Gastrocnemius medialis (tissue), 4 donors: ENCODE measurements around the gene ACOXL. TPM values are rescaled to one million over a fixed set of nuclear protein-coding genes. Genes with fewer than 3 reads are reported as not detected.

ENCODE experiments used
- ATAC-seq, 2 donors: fragments of 150-250 bp; one replicate each; pipeline ENCODE4 v1.9.1; 2016
- DNase-seq, 2 donors: peaks; one replicate each; pipeline ENCODE4 v3.0.0-alpha.2; 2019
- H3K27ac ChIP-seq, 4 donors: fragments of 200-600 bp; sonication (generic); 1 replicate in 1 of 4; 2 replicates in 3 of 4; pipeline ENCODE4 v1.5.1; 2016 to 2018; ENCODE audit warnings: mild to moderate bottlenecking in 2 of 4, moderate library complexity in 1 of 4
- H3K27me3 ChIP-seq, 3 donors: fragments of 200-600 bp; sonication (generic) in 2 of 3; 1 replicate in 1 of 3; 2 replicates in 2 of 3; pipeline versions ENCODE4 v1.5.1 to v1.6.0; 2016 to 2019; ENCODE audit warnings: mild to moderate bottlenecking in 1 of 3, moderate library complexity in 1 of 3
- H3K36me3 ChIP-seq, 2 donors: fragments of 200-600 bp; sonication (generic) in 1 of 2; one replicate each; pipeline ENCODE4 v1.5.1; 2017 to 2018
- H3K4me1 ChIP-seq, 2 donors: fragments of 200-600 bp; sonication (generic) in 1 of 2; one replicate each; pipeline ENCODE4 v1.5.1; 2016 to 2017; ENCODE audit warnings: mild to moderate bottlenecking in 2 of 2
- H3K4me3 ChIP-seq, 4 donors: fragments of 200-600 bp; sonication (generic) in 3 of 4; 1 replicate in 1 of 4; 2 replicates in 3 of 4; pipeline ENCODE4 v1.5.1; 2016 to 2019; ENCODE audit warnings: mild to moderate bottlenecking in 2 of 4
- H3K9me3 ChIP-seq, 3 donors: fragments of 200-600 bp; sonication (generic) in 2 of 3; 1 replicate in 1 of 3; 2 replicates in 2 of 3; pipeline ENCODE4 v1.5.1; 2016 to 2019
- POLR2A ChIP-seq, 2 donors: fragments of 450-650 bp; IDR thresholded peaks; one replicate each; pipeline ENCODE4 v1.6.1; 2017; ENCODE audit warnings: antibody characterized with exemption in 2 of 2, mild to moderate bottlenecking in 2 of 2, moderate library complexity in 2 of 2
- in situ Hi-C, 4 donors: fragments of 200-750 bp; cut with MboI; loops; one replicate each; pipeline versions ENCODE4 v1.15.0 to v1.8.0; 2017; ENCODE audit warnings: low sequenced_read_pairs in 4 of 4
- intact Hi-C: fragments of 100-400 bp; cut with DNase I; formaldehyde crosslinking; loops from one replicate; pipeline ENCODE4 v1.15.1; 2023; ENCODE audit warnings: low total_unique reads
- total RNA-seq, 4 donors: library from RNA; depleted of rRNA; stranded (reverse); fragments of >200 nt; gene quantifications; one replicate each; pipeline versions ENCODE4 v1.1.0 to v1.2.3, GENCODE V29; 2016
- TF ChIP-seq, protein P1 (sequence below), 5 experiments: fragments of 450-650 bp in 3 of 5; fragments of 200-600 bp in 2 of 5; sonication (generic) in 2 of 5; IDR thresholded peaks in 4 of 5; conservative IDR thresholded peaks in 1 of 5; 1 replicate in 4 of 5; 2 replicates in 1 of 5; pipeline ENCODE4 v1.5.1; 2016 to 2019; ENCODE audit warnings: antibody characterized with exemption in 5 of 5, mild to moderate bottlenecking in 3 of 5, moderate library complexity in 3 of 5

Gene ACOXL
- total RNA-seq, 4 donors from 2014 or later = not detected

DNA sequence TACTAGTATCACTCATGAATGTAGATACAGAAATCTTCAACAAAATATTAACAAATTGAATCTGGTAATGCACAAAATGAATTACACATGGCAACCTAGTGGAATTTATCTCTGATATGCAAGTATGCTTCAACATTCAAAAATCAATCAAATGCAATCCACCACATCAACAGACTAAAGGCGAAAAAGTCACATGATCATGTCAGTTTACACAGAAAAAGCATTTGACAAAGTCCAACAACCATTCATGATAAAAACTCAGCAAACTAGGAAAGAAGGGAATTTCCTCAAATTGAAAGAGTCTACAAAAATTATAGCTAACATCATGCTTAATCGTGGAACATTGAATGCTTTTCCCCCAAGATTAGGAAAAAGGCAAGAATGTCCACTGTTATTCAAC is 237.8 kb downstream of the ACOXL start:
- intact Hi-C loops (no loop called here), in situ Hi-C loops (no loop called here)

DNA sequence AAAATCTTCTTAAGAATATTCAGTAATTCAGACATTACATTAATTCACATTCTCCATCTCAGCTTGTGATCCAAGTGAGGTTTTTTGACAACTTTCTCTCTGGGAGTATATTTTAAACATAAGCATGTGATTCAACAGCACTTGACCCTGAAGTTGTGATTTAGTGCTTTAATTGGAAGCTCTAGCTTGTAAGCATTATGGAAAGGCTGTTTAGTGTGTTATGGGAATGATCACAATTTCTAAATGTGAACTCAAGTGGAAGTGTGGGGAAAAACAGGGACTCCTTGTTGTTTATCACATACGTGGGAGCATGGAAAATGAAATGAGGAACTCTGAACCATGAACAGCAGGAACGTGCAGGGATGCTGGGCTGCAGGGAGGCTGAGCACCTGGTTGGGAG is 239.4 kb downstream of the ACOXL start:
- in situ Hi-C loops (no loop called here), intact Hi-C loops (no loop called here)
- no peaks in the 10 kb centered on the region for H3K36me3 ChIP-seq
- H3K27ac ChIP-seq = no peak overlapping the region
- no peaks in the 10 kb centered on the region for H3K27me3 ChIP-seq
- TF ChIP-seq POLR2A (IDR thresholded peaks at IDR 0.05) = no peak
- TF ChIP-seq, protein P1, sequence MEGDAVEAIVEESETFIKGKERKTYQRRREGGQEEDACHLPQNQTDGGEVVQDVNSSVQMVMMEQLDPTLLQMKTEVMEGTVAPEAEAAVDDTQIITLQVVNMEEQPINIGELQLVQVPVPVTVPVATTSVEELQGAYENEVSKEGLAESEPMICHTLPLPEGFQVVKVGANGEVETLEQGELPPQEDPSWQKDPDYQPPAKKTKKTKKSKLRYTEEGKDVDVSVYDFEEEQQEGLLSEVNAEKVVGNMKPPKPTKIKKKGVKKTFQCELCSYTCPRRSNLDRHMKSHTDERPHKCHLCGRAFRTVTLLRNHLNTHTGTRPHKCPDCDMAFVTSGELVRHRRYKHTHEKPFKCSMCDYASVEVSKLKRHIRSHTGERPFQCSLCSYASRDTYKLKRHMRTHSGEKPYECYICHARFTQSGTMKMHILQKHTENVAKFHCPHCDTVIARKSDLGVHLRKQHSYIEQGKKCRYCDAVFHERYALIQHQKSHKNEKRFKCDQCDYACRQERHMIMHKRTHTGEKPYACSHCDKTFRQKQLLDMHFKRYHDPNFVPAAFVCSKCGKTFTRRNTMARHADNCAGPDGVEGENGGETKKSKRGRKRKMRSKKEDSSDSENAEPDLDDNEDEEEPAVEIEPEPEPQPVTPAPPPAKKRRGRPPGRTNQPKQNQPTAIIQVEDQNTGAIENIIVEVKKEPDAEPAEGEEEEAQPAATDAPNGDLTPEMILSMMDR (IDR thresholded peaks at IDR 0.05 in 4 of 5, conservative IDR thresholded peaks at IDR 0.05 in 1 of 5) = no peak
- no peaks in the 10 kb centered on the region for H3K9me3 ChIP-seq
- DNase-seq = no peak
- H3K4me1 ChIP-seq = no peaks in the 10 kb centered on the region
- no peak overlapping the region for H3K4me3 ChIP-seq
- no peak for ATAC-seq

More for the DNA sequence above, 237.8 kb downstream of the ACOXL start:
- ATAC-seq (no peak), DNase-seq (no peak)
- no peak overlapping the region for H3K4me3 ChIP-seq
- H3K36me3 ChIP-seq = no peaks in the 10 kb centered on the region
- H3K4me1 ChIP-seq = no peaks in the 10 kb centered on the region
- no peaks in the 10 kb centered on the region for H3K27me3 ChIP-seq
- H3K27ac ChIP-seq = no peak overlapping the region
- H3K9me3 ChIP-seq = no peaks in the 10 kb centered on the region
- TF ChIP-seq, protein P1 (IDR thresholded peaks at IDR 0.05 in 4 of 5, conservative IDR thresholded peaks at IDR 0.05 in 1 of 5) = no peak
- TF ChIP-seq POLR2A (IDR thresholded peaks at IDR 0.05) = no peak

DNA sequence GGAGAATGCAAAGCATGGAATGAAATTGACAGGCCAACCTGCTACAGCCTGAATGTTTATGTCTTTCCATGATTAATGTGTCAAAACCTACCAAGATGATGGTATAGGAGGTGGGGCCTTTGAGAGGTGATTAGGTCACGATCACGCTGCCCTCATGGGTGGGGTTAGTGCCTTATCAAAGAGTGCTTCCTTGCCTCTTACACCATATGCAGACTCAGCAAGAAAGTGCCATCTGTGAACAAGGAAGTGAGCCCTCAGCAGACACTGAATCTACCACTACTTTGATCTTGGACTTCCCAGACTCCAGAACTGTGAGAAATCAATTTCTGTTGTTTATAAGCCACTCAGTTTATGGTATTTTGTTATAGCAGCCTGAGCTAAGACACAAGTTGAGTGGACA is 240.9 kb downstream of the ACOXL start:
- no peaks in the 10 kb centered on the region for H3K4me1 ChIP-seq
- in situ Hi-C loops = no loop called here
- no peak overlapping the region for H3K27ac ChIP-seq
- TF ChIP-seq, protein P1 (IDR thresholded peaks at IDR 0.05 in 4 of 5, conservative IDR thresholded peaks at IDR 0.05 in 1 of 5) = no peak
- no peak for TF ChIP-seq POLR2A (IDR thresholded peaks at IDR 0.05)
- no peak for ATAC-seq
- H3K9me3 ChIP-seq = no peaks in the 10 kb centered on the region
- no peak overlapping the region for H3K4me3 ChIP-seq
- H3K36me3 ChIP-seq = no peaks in the 10 kb centered on the region
- no peak for DNase-seq
- no peaks in the 10 kb centered on the region for H3K27me3 ChIP-seq
- intact Hi-C loops = no loop called here

DNA sequence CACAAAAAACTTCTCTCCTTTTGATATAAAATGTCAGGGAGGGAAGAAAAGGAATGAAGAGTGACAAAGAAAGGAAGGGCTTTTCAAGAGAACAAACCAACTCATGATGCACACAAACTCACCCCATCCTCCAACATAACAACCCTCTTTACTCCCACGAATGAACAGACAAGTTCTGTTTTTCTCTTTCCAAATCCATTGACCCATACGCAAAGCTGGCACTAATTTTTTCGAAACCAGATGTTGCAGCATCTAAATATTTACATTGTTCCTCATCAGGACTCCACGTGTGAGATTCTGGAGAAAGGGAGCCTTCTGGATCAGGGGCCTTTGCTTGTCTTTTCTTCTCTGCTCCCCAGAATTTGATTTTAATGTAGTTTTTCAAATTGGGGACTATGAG is 245.0 kb downstream of the ACOXL start:
- TF ChIP-seq POLR2A (IDR thresholded peaks at IDR 0.05) = no peak
- TF ChIP-seq, protein P1 (IDR thresholded peaks at IDR 0.05 in 4 of 5, conservative IDR thresholded peaks at IDR 0.05 in 1 of 5) = no peak
- DNase-seq = no peak

DNA sequence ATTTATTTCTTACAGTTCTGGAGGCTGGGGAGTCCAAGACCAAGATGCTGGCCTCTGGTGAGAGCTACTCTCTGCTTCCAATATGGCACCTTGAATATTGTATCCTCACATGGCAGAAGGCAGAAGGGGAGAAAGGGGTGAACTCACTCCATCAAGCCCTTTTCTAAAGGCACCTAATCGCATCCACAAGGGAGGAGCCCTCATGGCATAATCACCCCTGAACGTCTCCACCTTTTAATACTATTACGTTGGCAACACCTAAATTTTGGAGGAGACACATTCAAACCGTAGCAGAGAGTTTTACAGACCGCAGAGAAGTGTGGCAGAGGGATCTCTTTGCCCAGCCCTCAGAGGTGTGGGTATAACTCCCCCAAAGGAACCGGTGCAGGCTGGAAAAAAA is 245.8 kb downstream of the ACOXL start:
- in situ Hi-C loops = no loop called here
- TF ChIP-seq, protein P1 (IDR thresholded peaks at IDR 0.05 in 4 of 5, conservative IDR thresholded peaks at IDR 0.05 in 1 of 5) = no peak
- TF ChIP-seq POLR2A (IDR thresholded peaks at IDR 0.05) = no peak
- no peaks in the 10 kb centered on the region for H3K27me3 ChIP-seq
- intact Hi-C loops = no loop called here
- no peaks in the 10 kb centered on the region for H3K36me3 ChIP-seq
- H3K4me1 ChIP-seq = peaks cover 0 to 8% of the 10 kb centered on the region in 2 donors
- ATAC-seq (no peak), DNase-seq (no peak)
- no peak overlapping the region for H3K4me3 ChIP-seq
- no peak overlapping the region for H3K27ac ChIP-seq
- no peaks in the 10 kb centered on the region for H3K9me3 ChIP-seq

More for the DNA sequence above, 245.0 kb downstream of the ACOXL start:
- H3K4me1 ChIP-seq = peaks cover 0 to 8% of the 10 kb centered on the region in 2 donors
- in situ Hi-C loops = no loop called here
- H3K27me3 ChIP-seq = no peaks in the 10 kb centered on the region
- H3K9me3 ChIP-seq = no peaks in the 10 kb centered on the region
- intact Hi-C loops = no loop called here
- no peak overlapping the region for H3K4me3 ChIP-seq
- H3K36me3 ChIP-seq = no peaks in the 10 kb centered on the region
- no peak for ATAC-seq
- no peak overlapping the region for H3K27ac ChIP-seq
